ENCODE data around the gene ROBO4.

DNA sequence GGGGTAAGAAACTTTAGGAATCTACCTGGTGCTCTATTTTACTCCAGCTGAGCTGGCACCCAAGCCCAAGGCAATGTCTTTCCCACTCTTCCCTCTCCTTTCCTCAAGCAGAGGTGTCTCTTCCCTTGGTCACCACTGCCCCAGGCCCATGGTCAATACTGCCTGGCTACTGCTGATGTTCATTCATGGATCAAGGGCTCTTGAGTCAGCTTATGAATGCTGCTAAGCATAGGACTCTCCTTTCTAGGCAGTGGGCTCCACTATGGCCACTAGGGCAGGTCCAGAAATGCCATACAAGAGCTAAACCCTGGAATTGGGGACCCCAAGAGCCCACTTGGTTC lies 18.7 kb upstream of the ROBO4 start:
- TF ChIP-seq FOXM1 (IDR thresholded peaks at IDR 0.05; ENCODE audit: borderline replicate concordance) (no peak), FOXA1 (IDR thresholded peaks at IDR 0.05) (no peak), SUZ12 (IDR thresholded peaks at IDR 0.05) (no peak), ELF4 (IDR thresholded peaks at IDR 0.05) (no peak), TARDBP (IDR thresholded peaks at IDR 0.05) (no peak), SP1 (IDR thresholded peaks at IDR 0.05) (no peak), NFRKB (IDR thresholded peaks at IDR 0.05) (no peak), BHLHE40 (IDR thresholded peaks at IDR 0.05; ENCODE audit: borderline replicate concordance) (no peak)

Measured in HEK293T (cell line).